Keratinocyte (primary cell): ENCODE results near the gene LY6G5B. TPM values are rescaled to one million over a fixed set of nuclear protein-coding genes. Genes with fewer than 3 reads are reported as not detected.

Source experiments
- DNase-seq: peaks from one replicate; pipeline ENCODE4 v3.0.0-alpha.2; 2011; ENCODE audit warnings: low read depth, missing footprints, low spot score
- FAIRE-seq: peaks from 2 replicates; lab custom pipeline; 2011; peaks lifted over from hg19 to GRCh38; lab: Jason Lieb, UNC
- H2AFZ ChIP-seq: 2 replicates; pipeline ENCODE4 v1.6.0; 2012; ENCODE audit warnings: low read length, control low read depth, inconsistent platforms; ENCODE audit not compliant: control insufficient read depth
- H3K27ac ChIP-seq: 2 replicates; pipeline ENCODE4 v1.5.1; 2011; ENCODE audit warnings: low read length; ENCODE audit not compliant: control insufficient read depth, insufficient read depth
- H3K27me3 ChIP-seq: 3 replicates; pipeline ENCODE4 v1.6.0; 2011; ENCODE audit warnings: low read length; ENCODE audit not compliant: control insufficient read depth, insufficient read depth; ENCODE audit errors: extremely low read depth
- H3K36me3 ChIP-seq, 2 experiments: 2 replicates in 1 of 2; 3 replicates in 1 of 2; pipeline ENCODE4 v1.5.1; 2011; ENCODE audit warnings: low read length in 2 of 2, mild to moderate bottlenecking in 1 of 2; ENCODE audit not compliant: control insufficient read depth in 2 of 2, insufficient read depth in 2 of 2; ENCODE audit errors: extremely low read depth in 1 of 2
- H3K4me1 ChIP-seq: 3 replicates; pipeline ENCODE4 v1.5.1; 2011; ENCODE audit warnings: low read length; ENCODE audit not compliant: control insufficient read depth, insufficient read depth; ENCODE audit errors: extremely low read depth
- H3K4me2 ChIP-seq: 3 replicates; pipeline ENCODE4 v1.6.0; 2011; ENCODE audit warnings: low read depth, low read length; ENCODE audit not compliant: control insufficient read depth, insufficient read depth; ENCODE audit errors: extremely low read depth
- H3K4me3 ChIP-seq, 3 experiments: fragments of 200-600 bp in 1 of 3; sonication (generic) in 1 of 3; 2 replicates in 2 of 3; 3 replicates in 1 of 3; pipeline ENCODE4 v1.5.1; 2011 to 2016; ENCODE audit warnings: low read length in 3 of 3, mild to moderate bottlenecking in 3 of 3, control low read depth in 2 of 3, inconsistent platforms in 1 of 3, low read depth in 1 of 3, mixed read lengths in 1 of 3, mixed run types in 1 of 3, moderate library complexity in 1 of 3; ENCODE audit not compliant: control insufficient read depth in 2 of 3, insufficient read depth in 2 of 3; ENCODE audit errors: extremely low read depth in 1 of 3
- H3K79me2 ChIP-seq: 2 replicates; pipeline ENCODE4 v1.6.0; 2012; ENCODE audit warnings: low read length; ENCODE audit not compliant: control insufficient read depth, insufficient read depth
- H3K9ac ChIP-seq: 3 replicates; pipeline ENCODE4 v1.6.0; 2011; ENCODE audit warnings: low read length; ENCODE audit not compliant: control insufficient read depth, insufficient read depth; ENCODE audit errors: extremely low read depth
- H3K9me1 ChIP-seq: 3 replicates; pipeline ENCODE4 v1.6.0; 2011; ENCODE audit warnings: low read length; ENCODE audit not compliant: control insufficient read depth, insufficient read depth; ENCODE audit errors: extremely low read depth
- H3K9me3 ChIP-seq: 2 replicates; pipeline ENCODE4 v1.5.1; 2012; ENCODE audit warnings: low read depth, low read length; ENCODE audit not compliant: control insufficient read depth
- H4K20me1 ChIP-seq: 3 replicates; pipeline ENCODE4 v1.6.0; 2011; ENCODE audit warnings: low read length; ENCODE audit not compliant: control insufficient read depth, insufficient read depth; ENCODE audit errors: extremely low read depth
- EZH2 ChIP-seq: IDR thresholded peaks from one replicate; pipeline ENCODE4 v1.6.1; 2012; ENCODE audit warnings: inconsistent platforms, mild to moderate bottlenecking, low read length, moderate library complexity
- dilution Hi-C: fragments of 300-500 bp; cut with MboI; formaldehyde crosslinking; loops from one replicate; pipeline ENCODE4 v1.7.0; 2020; ENCODE audit warnings: low sequenced_read_pairs; ENCODE audit not compliant: extremely low pct_ligation_motif_present
- polyA plus RNA-seq, 5 experiments: library from polyadenylated mRNA; depleted of rRNA in 3 of 5; stranded (reverse) in 3 of 5; stranded (forward) in 1 of 5; unstranded in 1 of 5; fragments of >200 nt; gene quantifications; 1 replicate in 1 of 5; 2 replicates in 3 of 5; 3 replicates in 1 of 5; pipeline versions ENCODE4 v1.2.1 to v1.2.3, GENCODE V29; 2011 to 2012; ENCODE audit warnings: missing spikeins in 2 of 5, low read depth in 1 of 5, low replicate concordance in 1 of 5
- TF ChIP-seq, protein P1 (sequence below), 3 experiments: IDR thresholded peaks in 1 of 3; conservative IDR thresholded peaks in 1 of 3; optimal IDR thresholded peaks in 1 of 3; 2 replicates in 2 of 3; 3 replicates in 1 of 3; pipeline versions ENCODE3 to v1.5.1; 2011; ENCODE audit warnings: low read length in 3 of 3, mild to moderate bottlenecking in 3 of 3, moderate library complexity in 2 of 3, control low read depth in 1 of 3, inconsistent platforms in 1 of 3; ENCODE audit not compliant: insufficient read depth in 2 of 3; ENCODE audit errors: extremely low read depth in 1 of 3

LY6G5B gene
- polyA plus RNA-seq, 1 donor (not counting 4 experiments of a cell fraction or from before 2014, with no cell fraction given): 5.2 TPM

DNA sequence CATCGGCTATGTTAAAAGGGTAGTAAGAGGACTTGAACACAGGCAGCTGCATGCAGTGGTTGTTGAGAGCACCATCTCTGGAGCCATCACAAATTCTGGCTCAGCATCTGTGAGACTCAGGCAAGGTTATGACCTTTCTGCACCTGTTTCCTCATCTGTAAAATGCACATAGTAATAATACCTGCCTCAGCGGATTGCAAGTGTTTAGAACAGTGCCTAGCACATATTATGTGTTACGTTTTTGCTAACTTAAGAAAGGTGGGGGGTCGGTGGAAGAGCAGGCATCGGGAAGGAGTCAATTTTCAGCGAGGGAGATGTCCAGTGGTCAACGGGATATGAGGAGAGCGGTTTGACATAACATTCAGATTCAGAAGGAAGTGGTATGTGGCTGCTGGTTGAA is 8.2 kb downstream of the LY6G5B start:
- peaks cover 11% of the 10 kb centered on the region for H3K4me1 ChIP-seq
- dilution Hi-C loops: no loop called here
- no peak overlapping the region for H3K27ac ChIP-seq
- no peaks in the 10 kb centered on the region for H3K9me3 ChIP-seq
- no peaks in the 10 kb centered on the region for H4K20me1 ChIP-seq
- no peak for FAIRE-seq
- no peak for TF ChIP-seq EZH2
- TF ChIP-seq, protein P1, sequence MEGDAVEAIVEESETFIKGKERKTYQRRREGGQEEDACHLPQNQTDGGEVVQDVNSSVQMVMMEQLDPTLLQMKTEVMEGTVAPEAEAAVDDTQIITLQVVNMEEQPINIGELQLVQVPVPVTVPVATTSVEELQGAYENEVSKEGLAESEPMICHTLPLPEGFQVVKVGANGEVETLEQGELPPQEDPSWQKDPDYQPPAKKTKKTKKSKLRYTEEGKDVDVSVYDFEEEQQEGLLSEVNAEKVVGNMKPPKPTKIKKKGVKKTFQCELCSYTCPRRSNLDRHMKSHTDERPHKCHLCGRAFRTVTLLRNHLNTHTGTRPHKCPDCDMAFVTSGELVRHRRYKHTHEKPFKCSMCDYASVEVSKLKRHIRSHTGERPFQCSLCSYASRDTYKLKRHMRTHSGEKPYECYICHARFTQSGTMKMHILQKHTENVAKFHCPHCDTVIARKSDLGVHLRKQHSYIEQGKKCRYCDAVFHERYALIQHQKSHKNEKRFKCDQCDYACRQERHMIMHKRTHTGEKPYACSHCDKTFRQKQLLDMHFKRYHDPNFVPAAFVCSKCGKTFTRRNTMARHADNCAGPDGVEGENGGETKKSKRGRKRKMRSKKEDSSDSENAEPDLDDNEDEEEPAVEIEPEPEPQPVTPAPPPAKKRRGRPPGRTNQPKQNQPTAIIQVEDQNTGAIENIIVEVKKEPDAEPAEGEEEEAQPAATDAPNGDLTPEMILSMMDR (optimal IDR thresholded peaks at IDR 0.05 in 1 of 3, IDR thresholded peaks at IDR 0.05 in 1 of 3, conservative IDR thresholded peaks at IDR 0.05 in 1 of 3; ENCODE audit: extremely low read depth in 1 of 3, insufficient read depth in 2 of 3, low read length in 3 of 3): no peak
- no peak overlapping the region for H3K9ac ChIP-seq
- peaks cover 0 to 1% of the 10 kb centered on the region in 2 experiments for H3K36me3 ChIP-seq
- H3K4me2 ChIP-seq: no peak overlapping the region
- H3K27me3 ChIP-seq: no peaks in the 10 kb centered on the region
- no peak overlapping the region for H2AFZ ChIP-seq
- DNase-seq: no peak
- no peaks in the 10 kb centered on the region for H3K79me2 ChIP-seq
- H3K9me1 ChIP-seq: no peaks in the 10 kb centered on the region
- no peak overlapping the region for H3K4me3 ChIP-seq

DNA sequence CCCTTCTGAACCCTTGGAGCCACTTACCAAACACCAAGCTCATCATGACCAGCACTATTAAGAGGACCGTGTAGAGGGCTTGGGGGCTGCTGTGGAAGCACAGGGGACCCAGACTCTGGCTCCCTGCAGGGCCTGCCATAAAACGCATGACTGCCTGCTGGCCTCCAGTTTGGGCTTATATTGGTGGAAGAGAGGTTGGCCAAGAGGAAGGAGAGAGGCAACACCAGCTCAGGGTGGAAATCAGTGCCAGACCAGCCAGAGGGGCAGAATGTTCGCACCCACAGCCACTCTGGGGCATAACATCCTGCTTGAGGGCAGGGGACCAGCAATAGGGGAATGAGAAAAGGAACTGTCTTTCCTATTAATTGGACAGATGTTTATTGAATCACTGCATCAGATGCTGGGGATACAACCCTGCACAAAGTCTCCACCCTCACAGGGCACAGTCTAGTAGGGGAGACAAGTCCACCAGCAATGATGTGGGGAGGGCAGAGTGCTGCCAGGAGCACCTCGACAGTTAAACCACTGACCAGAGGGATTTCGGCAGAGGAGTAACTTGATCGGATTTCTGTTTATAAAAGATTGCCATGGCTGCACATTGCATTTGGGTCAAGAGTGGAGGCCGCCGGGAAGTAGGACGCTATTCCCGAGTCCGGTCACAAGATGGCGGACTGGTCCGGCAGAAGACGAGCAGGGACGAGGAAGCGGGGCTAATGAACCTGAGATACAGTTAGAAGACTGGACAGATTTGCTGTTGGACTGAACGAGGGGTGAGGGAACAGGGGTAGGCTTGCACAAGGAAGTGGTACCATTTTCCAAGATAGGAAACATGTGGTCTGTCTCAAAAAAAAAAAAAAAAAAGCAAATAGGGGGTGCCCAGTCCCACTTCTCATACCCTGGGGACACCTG is 10.7 kb downstream of the LY6G5B start, which contains the start of gene LY6G5C:
LY6G5C (minus strand) TSS at position 842 of the 909 bp plus-strand sequence; CDS start at position 148, 694 bp downstream.
- no peaks in the 10 kb centered on the region for H3K9me1 ChIP-seq
- no peaks in the 10 kb centered on the region for H3K9me3 ChIP-seq
- no peaks in the 10 kb centered on the region for H4K20me1 ChIP-seq
- dilution Hi-C loops: no loop called here
- H3K4me2 ChIP-seq: peak within 1 kb of the TSS; percentile 92
- DNase-seq (peak; percentile 35), FAIRE-seq (peak; percentile 52)
- H2AFZ ChIP-seq: peak within 1 kb of the TSS; percentile 84
- H3K36me3 ChIP-seq: peaks cover 0 to 4% of the 10 kb centered on the region in 2 experiments
- H3K27ac ChIP-seq: no peak within 1 kb of the TSS
- no peaks in the 10 kb centered on the region for H3K27me3 ChIP-seq
- H3K79me2 ChIP-seq: no peaks in the 10 kb centered on the region
- H3K4me3 ChIP-seq: peak within 1 kb of the TSS; percentile 35 to 79 (median 69)
- peak within 1 kb of the TSS; percentile 49 for H3K9ac ChIP-seq
- peaks cover 11% of the 10 kb centered on the region for H3K4me1 ChIP-seq
- no peak for TF ChIP-seq EZH2
- TF ChIP-seq, protein P1 (optimal IDR thresholded peaks at IDR 0.05 in 1 of 3, IDR thresholded peaks at IDR 0.05 in 1 of 3, conservative IDR thresholded peaks at IDR 0.05 in 1 of 3; ENCODE audit: extremely low read depth in 1 of 3, insufficient read depth in 2 of 3, low read length in 3 of 3): peak; percentile 66 to 98 (median 71)
